B cell (primary cell): ENCODE measurements around the gene NOD2. TPM values are rescaled to one million over a fixed set of nuclear protein-coding genes. Genes with fewer than 3 reads are reported as not detected.

Experiments used
- ATAC-seq: fragments of 200-7000 bp; cut with Tn5 transposase; one replicate; pipeline ENCODE4 v1.10.0; 2021; ENCODE audit warnings: low read depth, mild to moderate bottlenecking, moderate number of reproducible peaks, moderate library complexity
- CTCF ChIA-PET: fragments of 350-600 bp; sonication (Branson Sonifier 250); formaldehyde crosslinking; loops from one replicate; lab custom pipeline; 2021; ENCODE audit warnings: antibody characterized with exemption, inconsistent platforms; lab: Charles Lee
- POLR2A ChIA-PET: fragments of 350-600 bp; sonication (Branson Sonifier 250); formaldehyde crosslinking; loops from one replicate; lab custom pipeline; 2021; ENCODE audit warnings: antibody characterized with exemption; lab: Charles Lee
- DNase-seq: peaks from one replicate; pipeline ENCODE4 v3.0.0; 2013
- H2AFZ ChIP-seq: 2 replicates; pipeline ENCODE4 v1.6.1; 2012; ENCODE audit warnings: mild to moderate bottlenecking, low read depth, low read length; ENCODE audit not compliant: insufficient read depth, poor library complexity, severe bottlenecking
- H3K27ac ChIP-seq, 2 donors: 1 replicate in 1 of 2; 2 replicates in 1 of 2; pipeline ENCODE4 v1.5.1; 2012 to 2013; ENCODE audit warnings: low read length in 2 of 2, mild to moderate bottlenecking in 2 of 2, moderate library complexity in 1 of 2
- H3K27me3 ChIP-seq, 4 experiments: fragments of 200-600 bp in 1 of 4; sonication (generic) in 1 of 4; replicated peaks in 1 of 4; 1 replicate in 2 of 4; 2 replicates in 2 of 4; pipeline versions ENCODE4 v1.6.1 to v1.7.0; 2013 to 2016; ENCODE audit warnings: low read length in 3 of 4, mild to moderate bottlenecking in 2 of 4, mixed read lengths in 1 of 4, moderate library complexity in 1 of 4; ENCODE audit not compliant: insufficient read depth in 4 of 4, control insufficient read depth in 3 of 4; ENCODE audit errors: control extremely low read depth in 1 of 4
- H3K36me3 ChIP-seq, 2 experiments: replicated peaks in 1 of 2; 1 replicate in 1 of 2; 2 replicates in 1 of 2; pipeline versions ENCODE4 v1.6.1 to v1.7.1; 2013; ENCODE audit warnings: low read length in 1 of 2; ENCODE audit not compliant: insufficient read depth in 2 of 2, control insufficient read depth in 1 of 2; ENCODE audit errors: control extremely low read depth in 1 of 2, extremely low read depth in 1 of 2
- H3K4me1 ChIP-seq, 2 donors: fragments of 200-600 bp in 1 of 2; sonication (generic) in 1 of 2; 1 replicate in 1 of 2; 2 replicates in 1 of 2; pipeline versions ENCODE4 v1.5.1 to v1.6.1; 2013 to 2017; ENCODE audit warnings: low read length in 2 of 2; ENCODE audit not compliant: control insufficient read depth in 2 of 2, insufficient read depth in 2 of 2
- H3K4me2 ChIP-seq: replicated peaks from 2 replicates; pipeline ENCODE3; 2012; ENCODE audit warnings: mild to moderate bottlenecking, low read depth, low read length; ENCODE audit not compliant: poor library complexity, severe bottlenecking
- H3K4me3 ChIP-seq, 5 experiments: fragments of 200-600 bp in 1 of 5; sonication (generic) in 1 of 5; 1 replicate in 3 of 5; 2 replicates in 2 of 5; pipeline versions ENCODE4 v1.5.1 to v1.7.0; 2011 to 2016; ENCODE audit warnings: low read length in 4 of 5, mild to moderate bottlenecking in 4 of 5, low read depth in 2 of 5, control low read depth in 1 of 5, moderate library complexity in 1 of 5; ENCODE audit not compliant: insufficient read depth in 1 of 5; ENCODE audit errors: control extremely low read depth in 1 of 5, extremely low read depth in 1 of 5
- H3K79me2 ChIP-seq: fragments of 200-600 bp; sonication (generic); one replicate; pipeline ENCODE4 v1.6.0; 2016; ENCODE audit warnings: low read length; ENCODE audit not compliant: control insufficient read depth, insufficient read depth
- H3K9ac ChIP-seq: fragments of 200-600 bp; sonication (generic); 2 replicates; pipeline ENCODE4 v1.6.1; 2017; ENCODE audit warnings: mild to moderate bottlenecking, low read length, moderate library complexity
- H3K9me3 ChIP-seq, 3 donors: one replicate each; pipeline versions ENCODE4 v1.6.1 to v1.7.1; 2013; ENCODE audit warnings: low read length in 2 of 3; ENCODE audit not compliant: control insufficient read depth in 2 of 3, insufficient read depth in 1 of 3; ENCODE audit errors: control extremely low read depth in 1 of 3
- H4K20me1 ChIP-seq: 2 replicates; pipeline ENCODE4 v1.6.0; 2012; ENCODE audit warnings: mild to moderate bottlenecking, low read length; ENCODE audit not compliant: insufficient read depth, control insufficient read depth, poor library complexity, severe bottlenecking
- H3K27ac Mint-ChIP-seq: one replicate; pipeline ENCODE4 v1.8.0; 2021; ENCODE audit warnings: mixed read lengths
- H3K27me3 Mint-ChIP-seq: one replicate; pipeline ENCODE4 v1.8.0; 2021; ENCODE audit warnings: mixed read lengths
- H3K4me1 Mint-ChIP-seq: one replicate; pipeline ENCODE4 v1.8.0; 2021; ENCODE audit warnings: mixed read lengths
- H3K4me3 Mint-ChIP-seq: one replicate; pipeline ENCODE4 v1.8.0; 2021; ENCODE audit warnings: mixed read lengths
- H3K9me3 Mint-ChIP-seq: one replicate; pipeline ENCODE4 v1.8.0; 2022; ENCODE audit warnings: mixed read lengths; ENCODE audit not compliant: insufficient read depth
- CTCF ChIP-seq: fragments of 200-600 bp; IDR thresholded peaks from one replicate; pipeline ENCODE4 v1.8.0; 2022; ENCODE audit warnings: antibody characterized with exemption, mild to moderate bottlenecking
- EZH2 ChIP-seq: IDR thresholded peaks from 2 replicates; pipeline ENCODE4 v1.6.1; 2012; ENCODE audit warnings: borderline replicate concordance, low read depth, mild to moderate bottlenecking, moderate library complexity, low read length; ENCODE audit not compliant: insufficient read depth, poor library complexity, severe bottlenecking
- WGBS: methylation state at CpG from one replicate; pipeline ENCODE4 v1.1.5; 2013; ENCODE audit warnings: missing lambda C conversion rate; ENCODE audit not compliant: insufficient coverage; 5-methylcytosine and 5-hydroxymethylcytosine counted together
- intact Hi-C: fragments of 100-400 bp; cut with micrococcal nuclease; formaldehyde crosslinking; loops from one replicate; pipeline ENCODE4 v1.10.0; 2022
- polyA plus RNA-seq: library from polyadenylated mRNA; depleted of rRNA; stranded (reverse); fragments of >200 nt; gene quantifications from 2 replicates; pipeline ENCODE4 v1.2.3, GENCODE V29; 2012
- total RNA-seq, 2 donors: library from RNA; stranded (reverse); fragments of 120-200 nt in 1 of 2; gene quantifications; 1 replicate in 1 of 2; 2 replicates in 1 of 2; pipeline versions ENCODE4 v1.2.3 to v1.2.4, GENCODE V29; 2013 to 2022

Gene NOD2
- total and polyA plus RNA-seq, 2 donors (not counting 1 experiment from before 2014, with no cell fraction given): 1.2 to 1.8 TPM

GRCh38 chr16:50774405-50774804 is 81.0 kb downstream of the NOD2 start:
- Mint-ChIP-seq H3K4me1 (peaks cover 8% of the 10 kb centered on the region), H3K9me3 (peaks cover 8% of the 10 kb centered on the region), H3K4me3 (no peak overlapping the region), H3K27ac (no peak overlapping the region), H3K27me3 (no peaks in the 10 kb centered on the region)
- intact Hi-C loops: no loop called here
- ATAC-seq (no peak), DNase-seq (no peak)
- Histone ChIP-seq H4K20me1 (peaks cover 67% of the 10 kb centered on the region), H3K9me3 (no peaks in the 10 kb centered on the region), H3K4me3 (no peak overlapping the region), H3K4me1 (no peaks in the 10 kb centered on the region), H3K36me3 (peaks cover 5 to 35% of the 10 kb centered on the region in 2 experiments), H3K27ac (no peak overlapping the region), H2AFZ (no peak overlapping the region), H3K9ac (no peak overlapping the region), H3K4me2 (no peak overlapping the region), H3K79me2 (peaks cover 58% of the 10 kb centered on the region), H3K27me3 (no peaks in the 10 kb centered on the region)
- TF ChIP-seq CTCF: no peak
- no peak for TF ChIP-seq EZH2
- WGBS: no CpG with 5 or more reads among the region's 5 CpGs
- ChIA-PET POLR2A (no interaction called here), CTCF (no interaction called here)

GRCh38 chr16:50774960-50775359 is 81.6 kb downstream of the NOD2 start:
- H3K4me3 Mint-ChIP-seq: no peak overlapping the region
- H3K27ac Mint-ChIP-seq: no peak overlapping the region
- no peak for DNase-seq
- no peak for TF ChIP-seq CTCF
- TF ChIP-seq EZH2: no peak
- WGBS: no CpG with 5 or more reads among the region's 3 CpGs
- peaks cover 5% of the 10 kb centered on the region for H3K4me1 Mint-ChIP-seq
- H4K20me1 ChIP-seq: peaks cover 62% of the 10 kb centered on the region
- H3K9me3 Mint-ChIP-seq: peaks cover 4% of the 10 kb centered on the region
- H3K27me3 Mint-ChIP-seq: no peaks in the 10 kb centered on the region
- no peak overlapping the region for H3K27ac ChIP-seq
- no peak for ATAC-seq
- peaks cover 52% of the 10 kb centered on the region for H3K79me2 ChIP-seq
- H2AFZ ChIP-seq: no peak overlapping the region
- no peaks in the 10 kb centered on the region for H3K27me3 ChIP-seq
- peaks cover 4 to 38% of the 10 kb centered on the region in 2 experiments for H3K36me3 ChIP-seq
- CTCF ChIA-PET: no interaction called here
- no peaks in the 10 kb centered on the region for H3K4me1 ChIP-seq
- no peaks in the 10 kb centered on the region for H3K9me3 ChIP-seq
- no peak overlapping the region for H3K9ac ChIP-seq
- intact Hi-C loops: no loop called here
- POLR2A ChIA-PET: no interaction called here
- no peak overlapping the region for H3K4me3 ChIP-seq
- no peak overlapping the region for H3K4me2 ChIP-seq
